NCI-H2196 (cell line): Measurements from ENCODE around the gene ADARB2.

Experiments used
- DNase-seq: peaks from one replicate; lab custom pipeline; 2025; ENCODE audit not compliant: unreplicated experiment; lab: John Stamatoyannopoulos, UW

ADARB2 gene

GRCh38 chr10:1378473-1378872 is 358.9 kb downstream of the ADARB2 start:
- DNase-seq = no peak

GRCh38 chr10:1377740-1378397 is 359.5 kb downstream of the ADARB2 start:
- no peak for DNase-seq

- DNase-seq = no peak
These were observed 360.1 kb downstream of the ADARB2 start for GRCh38 chr10:1377231-1377630.

- no peak for DNase-seq
These were observed 360.9 kb downstream of the ADARB2 start for GRCh38 chr10:1376384-1376945.

- DNase-seq = no peak
These were observed 361.8 kb downstream of the ADARB2 start for GRCh38 chr10:1375346-1376170.

- DNase-seq = no peak
These were observed 362.6 kb downstream of the ADARB2 start for GRCh38 chr10:1374511-1375345.

GRCh38 chr10:1373287-1373686 is 364.0 kb downstream of the ADARB2 start:
- DNase-seq = no peak

GRCh38 chr10:1372212-1372611 is 365.1 kb downstream of the ADARB2 start:
- DNase-seq = no peak

GRCh38 chr10:1370298-1370697 is 367.0 kb downstream of the ADARB2 start:
- no peak for DNase-seq

- no peak for DNase-seq
These were observed 367.7 kb downstream of the ADARB2 start for GRCh38 chr10:1369665-1370064.

GRCh38 chr10:1369197-1369596 is 368.1 kb downstream of the ADARB2 start:
- no peak for DNase-seq

GRCh38 chr10:1368842-1369171 is 368.5 kb downstream of the ADARB2 start:
- DNase-seq = no peak

- no peak for DNase-seq
These were observed 369.1 kb downstream of the ADARB2 start for GRCh38 chr10:1367938-1368841.

- no peak for DNase-seq
These were observed 370.4 kb downstream of the ADARB2 start for GRCh38 chr10:1366811-1367425.

GRCh38 chr10:1366322-1366691 is 371.0 kb downstream of the ADARB2 start:
- no peak for DNase-seq

- no peak for DNase-seq
These were observed 371.6 kb downstream of the ADARB2 start for GRCh38 chr10:1365540-1366321.

GRCh38 chr10:1364151-1364910 is 373.0 kb downstream of the ADARB2 start:
- DNase-seq = no peak

- DNase-seq = no peak
These were observed 373.7 kb downstream of the ADARB2 start for GRCh38 chr10:1363446-1364121.
